Keratinocyte (primary cell): Measurements from ENCODE around the gene TNRC6A.

ENCODE experiments used
- EZH2 ChIP-seq: IDR thresholded peaks from one replicate; pipeline ENCODE4 v1.6.1; 2012; ENCODE audit warnings: inconsistent platforms, mild to moderate bottlenecking, low read length, moderate library complexity
- TF ChIP-seq, protein P1 (sequence below), 3 experiments: IDR thresholded peaks in 1 of 3; conservative IDR thresholded peaks in 1 of 3; optimal IDR thresholded peaks in 1 of 3; 2 replicates in 2 of 3; 3 replicates in 1 of 3; pipeline versions ENCODE3 to v1.5.1; 2011; ENCODE audit warnings: low read length in 3 of 3, mild to moderate bottlenecking in 3 of 3, moderate library complexity in 2 of 3, control low read depth in 1 of 3, inconsistent platforms in 1 of 3; ENCODE audit not compliant: insufficient read depth in 2 of 3; ENCODE audit errors: extremely low read depth in 1 of 3

GRCh38 chr16:24766057-24766456 lies 36.6 kb downstream of the TNRC6A start:
- TF ChIP-seq EZH2: no peak
- TF ChIP-seq, protein P1, sequence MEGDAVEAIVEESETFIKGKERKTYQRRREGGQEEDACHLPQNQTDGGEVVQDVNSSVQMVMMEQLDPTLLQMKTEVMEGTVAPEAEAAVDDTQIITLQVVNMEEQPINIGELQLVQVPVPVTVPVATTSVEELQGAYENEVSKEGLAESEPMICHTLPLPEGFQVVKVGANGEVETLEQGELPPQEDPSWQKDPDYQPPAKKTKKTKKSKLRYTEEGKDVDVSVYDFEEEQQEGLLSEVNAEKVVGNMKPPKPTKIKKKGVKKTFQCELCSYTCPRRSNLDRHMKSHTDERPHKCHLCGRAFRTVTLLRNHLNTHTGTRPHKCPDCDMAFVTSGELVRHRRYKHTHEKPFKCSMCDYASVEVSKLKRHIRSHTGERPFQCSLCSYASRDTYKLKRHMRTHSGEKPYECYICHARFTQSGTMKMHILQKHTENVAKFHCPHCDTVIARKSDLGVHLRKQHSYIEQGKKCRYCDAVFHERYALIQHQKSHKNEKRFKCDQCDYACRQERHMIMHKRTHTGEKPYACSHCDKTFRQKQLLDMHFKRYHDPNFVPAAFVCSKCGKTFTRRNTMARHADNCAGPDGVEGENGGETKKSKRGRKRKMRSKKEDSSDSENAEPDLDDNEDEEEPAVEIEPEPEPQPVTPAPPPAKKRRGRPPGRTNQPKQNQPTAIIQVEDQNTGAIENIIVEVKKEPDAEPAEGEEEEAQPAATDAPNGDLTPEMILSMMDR (optimal IDR thresholded peaks at IDR 0.05 in 1 of 3, IDR thresholded peaks at IDR 0.05 in 1 of 3, conservative IDR thresholded peaks at IDR 0.05 in 1 of 3; ENCODE audit: extremely low read depth in 1 of 3, insufficient read depth in 2 of 3, low read length in 3 of 3): no peak
